B cell (primary cell): ENCODE data around the gene ITPK1. TPM values are rescaled to one million over a fixed set of nuclear protein-coding genes. Genes with fewer than 3 reads are reported as not detected.

Experiments used
- ATAC-seq: fragments of 200-7000 bp; cut with Tn5 transposase; one replicate; pipeline ENCODE4 v1.10.0; 2021; ENCODE audit warnings: low read depth, mild to moderate bottlenecking, moderate number of reproducible peaks, moderate library complexity
- CTCF ChIA-PET: fragments of 350-600 bp; sonication (Branson Sonifier 250); formaldehyde crosslinking; loops from one replicate; lab custom pipeline; 2021; ENCODE audit warnings: antibody characterized with exemption, inconsistent platforms; lab: Charles Lee
- POLR2A ChIA-PET: fragments of 350-600 bp; sonication (Branson Sonifier 250); formaldehyde crosslinking; loops from one replicate; lab custom pipeline; 2021; ENCODE audit warnings: antibody characterized with exemption; lab: Charles Lee
- DNase-seq: peaks from one replicate; pipeline ENCODE4 v3.0.0; 2013
- H2AFZ ChIP-seq: 2 replicates; pipeline ENCODE4 v1.6.1; 2012; ENCODE audit warnings: mild to moderate bottlenecking, low read depth, low read length; ENCODE audit not compliant: insufficient read depth, poor library complexity, severe bottlenecking
- H3K27ac ChIP-seq, 2 donors: 1 replicate in 1 of 2; 2 replicates in 1 of 2; pipeline ENCODE4 v1.5.1; 2012 to 2013; ENCODE audit warnings: low read length in 2 of 2, mild to moderate bottlenecking in 2 of 2, moderate library complexity in 1 of 2
- H3K27me3 ChIP-seq, 4 experiments: fragments of 200-600 bp in 1 of 4; sonication (generic) in 1 of 4; replicated peaks in 1 of 4; 1 replicate in 2 of 4; 2 replicates in 2 of 4; pipeline versions ENCODE4 v1.6.1 to v1.7.0; 2013 to 2016; ENCODE audit warnings: low read length in 3 of 4, mild to moderate bottlenecking in 2 of 4, mixed read lengths in 1 of 4, moderate library complexity in 1 of 4; ENCODE audit not compliant: insufficient read depth in 4 of 4, control insufficient read depth in 3 of 4; ENCODE audit errors: control extremely low read depth in 1 of 4
- H3K36me3 ChIP-seq, 2 experiments: replicated peaks in 1 of 2; 1 replicate in 1 of 2; 2 replicates in 1 of 2; pipeline versions ENCODE4 v1.6.1 to v1.7.1; 2013; ENCODE audit warnings: low read length in 1 of 2; ENCODE audit not compliant: insufficient read depth in 2 of 2, control insufficient read depth in 1 of 2; ENCODE audit errors: control extremely low read depth in 1 of 2, extremely low read depth in 1 of 2
- H3K4me1 ChIP-seq, 2 donors: fragments of 200-600 bp in 1 of 2; sonication (generic) in 1 of 2; 1 replicate in 1 of 2; 2 replicates in 1 of 2; pipeline versions ENCODE4 v1.5.1 to v1.6.1; 2013 to 2017; ENCODE audit warnings: low read length in 2 of 2; ENCODE audit not compliant: control insufficient read depth in 2 of 2, insufficient read depth in 2 of 2
- H3K4me2 ChIP-seq: replicated peaks from 2 replicates; pipeline ENCODE3; 2012; ENCODE audit warnings: mild to moderate bottlenecking, low read depth, low read length; ENCODE audit not compliant: poor library complexity, severe bottlenecking
- H3K4me3 ChIP-seq, 5 experiments: fragments of 200-600 bp in 1 of 5; sonication (generic) in 1 of 5; 1 replicate in 3 of 5; 2 replicates in 2 of 5; pipeline versions ENCODE4 v1.5.1 to v1.7.0; 2011 to 2016; ENCODE audit warnings: low read length in 4 of 5, mild to moderate bottlenecking in 4 of 5, low read depth in 2 of 5, control low read depth in 1 of 5, moderate library complexity in 1 of 5; ENCODE audit not compliant: insufficient read depth in 1 of 5; ENCODE audit errors: control extremely low read depth in 1 of 5, extremely low read depth in 1 of 5
- H3K79me2 ChIP-seq: fragments of 200-600 bp; sonication (generic); one replicate; pipeline ENCODE4 v1.6.0; 2016; ENCODE audit warnings: low read length; ENCODE audit not compliant: control insufficient read depth, insufficient read depth
- H3K9ac ChIP-seq: fragments of 200-600 bp; sonication (generic); 2 replicates; pipeline ENCODE4 v1.6.1; 2017; ENCODE audit warnings: mild to moderate bottlenecking, low read length, moderate library complexity
- H3K9me3 ChIP-seq, 3 donors: one replicate each; pipeline versions ENCODE4 v1.6.1 to v1.7.1; 2013; ENCODE audit warnings: low read length in 2 of 3; ENCODE audit not compliant: control insufficient read depth in 2 of 3, insufficient read depth in 1 of 3; ENCODE audit errors: control extremely low read depth in 1 of 3
- H4K20me1 ChIP-seq: 2 replicates; pipeline ENCODE4 v1.6.0; 2012; ENCODE audit warnings: mild to moderate bottlenecking, low read length; ENCODE audit not compliant: insufficient read depth, control insufficient read depth, poor library complexity, severe bottlenecking
- H3K27ac Mint-ChIP-seq: one replicate; pipeline ENCODE4 v1.8.0; 2021; ENCODE audit warnings: mixed read lengths
- H3K27me3 Mint-ChIP-seq: one replicate; pipeline ENCODE4 v1.8.0; 2021; ENCODE audit warnings: mixed read lengths
- H3K4me1 Mint-ChIP-seq: one replicate; pipeline ENCODE4 v1.8.0; 2021; ENCODE audit warnings: mixed read lengths
- H3K4me3 Mint-ChIP-seq: one replicate; pipeline ENCODE4 v1.8.0; 2021; ENCODE audit warnings: mixed read lengths
- H3K9me3 Mint-ChIP-seq: one replicate; pipeline ENCODE4 v1.8.0; 2022; ENCODE audit warnings: mixed read lengths; ENCODE audit not compliant: insufficient read depth
- EZH2 ChIP-seq: IDR thresholded peaks from 2 replicates; pipeline ENCODE4 v1.6.1; 2012; ENCODE audit warnings: borderline replicate concordance, low read depth, mild to moderate bottlenecking, moderate library complexity, low read length; ENCODE audit not compliant: insufficient read depth, poor library complexity, severe bottlenecking
- WGBS: methylation state at CpG from one replicate; pipeline ENCODE4 v1.1.5; 2013; ENCODE audit warnings: missing lambda C conversion rate; ENCODE audit not compliant: insufficient coverage; 5-methylcytosine and 5-hydroxymethylcytosine counted together
- intact Hi-C: fragments of 100-400 bp; cut with micrococcal nuclease; formaldehyde crosslinking; loops from one replicate; pipeline ENCODE4 v1.10.0; 2022
- polyA plus RNA-seq: library from polyadenylated mRNA; depleted of rRNA; stranded (reverse); fragments of >200 nt; gene quantifications from 2 replicates; pipeline ENCODE4 v1.2.3, GENCODE V29; 2012
- total RNA-seq, 2 donors: library from RNA; stranded (reverse); fragments of 120-200 nt in 1 of 2; gene quantifications; 1 replicate in 1 of 2; 2 replicates in 1 of 2; pipeline versions ENCODE4 v1.2.3 to v1.2.4, GENCODE V29; 2013 to 2022
- TF ChIP-seq, protein P1 (sequence below): fragments of 200-600 bp; IDR thresholded peaks from one replicate; pipeline ENCODE4 v1.8.0; 2022; ENCODE audit warnings: antibody characterized with exemption, mild to moderate bottlenecking

The ITPK1 gene
- total and polyA plus RNA-seq, 2 donors (not counting 1 experiment from before 2014, with no cell fraction given), result 46.0 to 46.9 TPM

GRCh38 chr14:92988786-92989755, 126.7 kb downstream of the ITPK1 start:
- peaks cover 0 to 3% (median 0%) of the 10 kb centered on the region in 3 donors for H3K9me3 ChIP-seq
- DNase-seq, result no peak
- Mint-ChIP-seq H3K4me3 (no peak overlapping the region), H3K27ac (no peak overlapping the region), H3K4me1 (peaks cover 2% of the 10 kb centered on the region), H3K9me3 (no peaks in the 10 kb centered on the region), H3K27me3 (no peaks in the 10 kb centered on the region)
- no peaks in the 10 kb centered on the region for H3K27me3 ChIP-seq
- no peaks in the 10 kb centered on the region for H3K79me2 ChIP-seq
- H3K4me2 ChIP-seq, result no peak overlapping the region
- H3K27ac ChIP-seq, result no peak overlapping the region
- ChIA-PET CTCF (no interaction called here), POLR2A (no interaction called here)
- WGBS, result 97% methylated on average over 9 of the region's 14 CpGs
- H3K4me1 ChIP-seq, result no peaks in the 10 kb centered on the region
- no peak overlapping the region for H3K9ac ChIP-seq
- H2AFZ ChIP-seq, result no peak overlapping the region
- peaks cover 0 to 31% of the 10 kb centered on the region in 2 experiments for H3K36me3 ChIP-seq
- no peak for ATAC-seq
- TF ChIP-seq, protein P1, sequence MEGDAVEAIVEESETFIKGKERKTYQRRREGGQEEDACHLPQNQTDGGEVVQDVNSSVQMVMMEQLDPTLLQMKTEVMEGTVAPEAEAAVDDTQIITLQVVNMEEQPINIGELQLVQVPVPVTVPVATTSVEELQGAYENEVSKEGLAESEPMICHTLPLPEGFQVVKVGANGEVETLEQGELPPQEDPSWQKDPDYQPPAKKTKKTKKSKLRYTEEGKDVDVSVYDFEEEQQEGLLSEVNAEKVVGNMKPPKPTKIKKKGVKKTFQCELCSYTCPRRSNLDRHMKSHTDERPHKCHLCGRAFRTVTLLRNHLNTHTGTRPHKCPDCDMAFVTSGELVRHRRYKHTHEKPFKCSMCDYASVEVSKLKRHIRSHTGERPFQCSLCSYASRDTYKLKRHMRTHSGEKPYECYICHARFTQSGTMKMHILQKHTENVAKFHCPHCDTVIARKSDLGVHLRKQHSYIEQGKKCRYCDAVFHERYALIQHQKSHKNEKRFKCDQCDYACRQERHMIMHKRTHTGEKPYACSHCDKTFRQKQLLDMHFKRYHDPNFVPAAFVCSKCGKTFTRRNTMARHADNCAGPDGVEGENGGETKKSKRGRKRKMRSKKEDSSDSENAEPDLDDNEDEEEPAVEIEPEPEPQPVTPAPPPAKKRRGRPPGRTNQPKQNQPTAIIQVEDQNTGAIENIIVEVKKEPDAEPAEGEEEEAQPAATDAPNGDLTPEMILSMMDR, result no peak
- TF ChIP-seq EZH2, result no peak
- H3K4me3 ChIP-seq, result no peak overlapping the region
- no peaks in the 10 kb centered on the region for H4K20me1 ChIP-seq
- intact Hi-C loops, result no loop called here
